AG09309 (cell line): ENCODE results near the gene PLEK.
"Not testable (repeated sequence)": the region's sequence is repeated elsewhere in the genome, so short reads cannot be mapped to it uniquely, and the experiment has no call there.

Source experiments
- DNase-seq: peaks from one replicate; pipeline ENCODE4 v3.0.0-alpha.2; 2010; ENCODE audit warnings: low read depth
- H3K4me3 ChIP-seq: 2 replicates; pipeline ENCODE4 v1.5.1; 2011; ENCODE audit warnings: mild to moderate bottlenecking, low read depth, low read length, moderate library complexity; ENCODE audit not compliant: control insufficient read depth
- CTCF ChIP-seq: IDR thresholded peaks from 2 replicates; pipeline ENCODE4 v1.5.1; 2011; ENCODE audit warnings: mild to moderate bottlenecking, low read depth, low read length, inconsistent platforms; ENCODE audit not compliant: insufficient read depth, control insufficient read depth; ENCODE audit errors: missing control alignments

Gene PLEK

GRCh38 chr2:68391869-68392268, 26.8 kb downstream of the PLEK start:
- H3K4me3 ChIP-seq = no peak overlapping the region
- TF ChIP-seq CTCF = no peak
- no peak for DNase-seq

- H3K4me3 ChIP-seq = no peak overlapping the region
- no peak for DNase-seq
- no peak for TF ChIP-seq CTCF
Measured at GRCh38 chr2:68396093-68396492, 31.0 kb downstream of the PLEK start.

- DNase-seq, H3K4me3 ChIP-seq: not testable (repeated sequence)
Measured at GRCh38 chr2:68397704-68398263, 32.7 kb downstream of the PLEK start.

GRCh38 chr2:68403199-68403644, 38.1 kb downstream of the PLEK start:
- no peak for DNase-seq
- H3K4me3 ChIP-seq = no peak overlapping the region
- no peak for TF ChIP-seq CTCF

GRCh38 chr2:68404164-68404563, 39.1 kb downstream of the PLEK start:
- no peak for TF ChIP-seq CTCF
- no peak overlapping the region for H3K4me3 ChIP-seq
- no peak for DNase-seq

- no peak overlapping the region for H3K4me3 ChIP-seq
- DNase-seq = no peak
- TF ChIP-seq CTCF = no peak
Measured at GRCh38 chr2:68404893-68405799, 40.1 kb downstream of the PLEK start.

GRCh38 chr2:68411397-68412126, 46.5 kb downstream of the PLEK start:
- no peak for DNase-seq
- TF ChIP-seq CTCF = no peak
- no peak overlapping the region for H3K4me3 ChIP-seq
